NB4 (cell line): Measurements from ENCODE around the gene BFAR.
"Not testable (repeated sequence)": the region's sequence is repeated elsewhere in the genome, so short reads cannot be mapped to it uniquely, and the experiment has no call there.

Experiments
- MYC ChIP-seq: IDR thresholded peaks from 2 replicates; pipeline ENCODE4 v1.6.1; 2011; ENCODE audit warnings: low read depth, low read length
- POLR2A ChIP-seq: IDR thresholded peaks from 2 replicates; pipeline ENCODE4 v1.6.1; 2011; ENCODE audit warnings: mild to moderate bottlenecking; ENCODE audit not compliant: insufficient read length; ENCODE audit errors: extremely low read depth
- TF ChIP-seq, protein P1 (sequence below): IDR thresholded peaks from one replicate; pipeline ENCODE4 v1.5.1; 2012; ENCODE audit warnings: low read depth, low read length

DNA sequence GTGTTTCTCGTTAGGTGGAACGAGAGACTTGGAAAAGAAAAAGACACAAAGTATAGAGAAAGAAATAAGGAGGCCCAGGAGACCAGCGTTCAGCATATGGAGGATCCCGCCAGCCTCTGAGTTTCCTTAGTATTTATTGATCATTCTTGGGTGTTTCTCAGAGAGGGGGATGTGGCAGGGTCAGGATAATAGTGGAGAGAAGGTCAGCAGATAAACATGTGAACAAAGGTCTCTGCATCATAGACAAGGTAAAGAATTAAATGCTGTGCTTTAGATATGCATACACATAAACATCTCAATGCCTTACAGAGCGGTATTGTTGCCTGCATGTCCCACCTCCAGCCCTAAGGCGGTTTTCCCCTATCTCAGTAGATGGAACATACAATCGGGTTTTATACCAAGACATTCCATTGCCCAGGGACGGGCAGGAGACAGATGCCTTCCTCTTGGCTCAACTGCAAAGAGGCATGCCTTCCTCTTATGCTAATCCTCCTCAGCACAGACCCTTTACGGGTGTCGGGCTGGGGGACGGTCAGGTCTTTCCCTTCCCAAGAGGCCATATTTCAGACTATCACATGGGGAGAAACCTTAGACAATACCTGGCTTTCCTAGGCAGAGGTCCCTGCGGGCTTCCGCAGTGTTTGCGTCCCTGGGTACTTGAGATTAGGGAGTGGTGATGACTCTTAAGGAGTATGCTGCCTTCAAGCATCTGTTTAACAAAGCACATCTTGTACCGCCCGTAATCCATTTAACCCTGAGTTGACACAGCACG lies 3.6 kb downstream of the BFAR start:
- TF ChIP-seq, protein P1, sequence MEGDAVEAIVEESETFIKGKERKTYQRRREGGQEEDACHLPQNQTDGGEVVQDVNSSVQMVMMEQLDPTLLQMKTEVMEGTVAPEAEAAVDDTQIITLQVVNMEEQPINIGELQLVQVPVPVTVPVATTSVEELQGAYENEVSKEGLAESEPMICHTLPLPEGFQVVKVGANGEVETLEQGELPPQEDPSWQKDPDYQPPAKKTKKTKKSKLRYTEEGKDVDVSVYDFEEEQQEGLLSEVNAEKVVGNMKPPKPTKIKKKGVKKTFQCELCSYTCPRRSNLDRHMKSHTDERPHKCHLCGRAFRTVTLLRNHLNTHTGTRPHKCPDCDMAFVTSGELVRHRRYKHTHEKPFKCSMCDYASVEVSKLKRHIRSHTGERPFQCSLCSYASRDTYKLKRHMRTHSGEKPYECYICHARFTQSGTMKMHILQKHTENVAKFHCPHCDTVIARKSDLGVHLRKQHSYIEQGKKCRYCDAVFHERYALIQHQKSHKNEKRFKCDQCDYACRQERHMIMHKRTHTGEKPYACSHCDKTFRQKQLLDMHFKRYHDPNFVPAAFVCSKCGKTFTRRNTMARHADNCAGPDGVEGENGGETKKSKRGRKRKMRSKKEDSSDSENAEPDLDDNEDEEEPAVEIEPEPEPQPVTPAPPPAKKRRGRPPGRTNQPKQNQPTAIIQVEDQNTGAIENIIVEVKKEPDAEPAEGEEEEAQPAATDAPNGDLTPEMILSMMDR = not testable (repeated sequence)
- not testable (repeated sequence) for TF ChIP-seq POLR2A, MYC
